ENCODE measurements around the gene TCL1A.

DNA sequence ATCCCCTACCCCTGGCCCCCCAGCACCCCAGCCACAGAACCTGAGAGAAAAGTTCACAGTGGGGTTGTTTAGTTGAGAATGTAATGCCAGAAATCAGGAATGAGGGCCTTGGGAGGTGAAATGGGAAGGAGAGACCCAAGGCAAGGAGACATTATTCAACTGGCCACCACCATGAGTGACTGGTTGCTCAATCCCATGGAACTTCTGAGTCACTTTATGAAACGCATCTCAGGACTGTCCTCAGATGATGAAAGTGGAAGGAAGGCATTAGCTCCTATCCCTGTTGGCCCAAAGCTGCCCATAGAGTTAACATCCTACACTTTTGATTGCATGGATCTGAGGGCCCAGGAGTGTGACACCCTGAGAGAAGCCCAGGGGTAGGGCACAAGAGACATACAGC is 25.4 kb upstream of the TCL1A start:
- TF ChIP-seq CTCF (IDR thresholded peaks at IDR 0.05) (no peak), POLR2AphosphoS5 (IDR thresholded peaks at IDR 0.05; ENCODE audit: low read depth, low read length) (no peak), REST (IDR thresholded peaks at IDR 0.05; ENCODE audit: insufficient read depth in 1 of 2, low read depth in 2 of 2, low read length in 1 of 2) (no peak), TCF7L2 (IDR thresholded peaks at IDR 0.05; ENCODE audit: low read depth, low read length) (no peak), SIN3A (IDR thresholded peaks at IDR 0.05; ENCODE audit: borderline replicate concordance, insufficient read depth, low read depth, low read length) (no peak)

Data from Panc1 (cell line).